NCI-H1436 (cell line): ENCODE results near the gene ADM5.

Source experiments
- DNase-seq: peaks from one replicate; lab custom pipeline; 2025; lab: John Stamatoyannopoulos, UW

The ADM5 gene

GRCh38 chr19:49680421-49681351 lies 8.7 kb upstream of the ADM5 start:
- peak; percentile 92 for DNase-seq

GRCh38 chr19:49681830-49682229 lies 7.6 kb upstream of the ADM5 start:
- DNase-seq: no peak

GRCh38 chr19:49682274-49682673 lies 7.1 kb upstream of the ADM5 start:
- DNase-seq: no peak

GRCh38 chr19:49683814-49684250 lies 5.6 kb upstream of the ADM5 start:
- DNase-seq: no peak

- no peak for DNase-seq
Observed at GRCh38 chr19:49684251-49684982, 5.0 kb upstream of the ADM5 start.

GRCh38 chr19:49684983-49685553 lies 4.3 kb upstream of the ADM5 start:
- no peak for DNase-seq

GRCh38 chr19:49685845-49686332 lies 3.5 kb upstream of the ADM5 start:
- no peak for DNase-seq

- no peak for DNase-seq
Observed at GRCh38 chr19:49686503-49687088, 2.8 kb upstream of the ADM5 start.

- DNase-seq: no peak
Observed at GRCh38 chr19:49687150-49687549, 2.2 kb upstream of the ADM5 start.

GRCh38 chr19:49687566-49688316 lies 1.7 kb upstream of the ADM5 start:
- DNase-seq: no peak

- no peak for DNase-seq
Observed at GRCh38 chr19:49688531-49689132, 762 bp upstream of the ADM5 start.

GRCh38 chr19:49690079-49690655 lies 773 bp downstream of the ADM5 start:
- no peak for DNase-seq

- peak; percentile 97 for DNase-seq
Observed at GRCh38 chr19:49690656-49691242, 1.4 kb downstream of the ADM5 start, which contains the start of gene CPT1C. Gene CPT1C, plus strand, starts transcription at chr19:49691116. Its CDS starts 1,137 bp downstream, at chr19:49692253.

- DNase-seq: peak; percentile 90
Observed at GRCh38 chr19:49691243-49692146, 2.1 kb downstream of the ADM5 start.

- no peak for DNase-seq
Observed at GRCh38 chr19:49692147-49692506, 2.7 kb downstream of the ADM5 start.

GRCh38 chr19:49696115-49696514 lies 6.7 kb downstream of the ADM5 start:
- no peak for DNase-seq

- DNase-seq: no peak
Observed at GRCh38 chr19:49696865-49697264, 7.5 kb downstream of the ADM5 start.

- no peak for DNase-seq
Observed at GRCh38 chr19:49699364-49699763, 10.0 kb downstream of the ADM5 start.

- DNase-seq: no peak
Observed at GRCh38 chr19:49700563-49700962, 11.2 kb downstream of the ADM5 start.
